HepG2 (cell line): ENCODE data around the gene BOLA3. TPM values are rescaled to one million over a fixed set of nuclear protein-coding genes. Genes with fewer than 3 reads are reported as not detected.
A peak's percentile ranks its signal among the peaks of the same experiment; 100 is the strongest.

Experiments used
- AGO1 ChIP-seq: fragments of 200-400 bp; formaldehyde crosslinking; IDR thresholded peaks from 2 replicates; pipeline ENCODE4 v1.6.1; 2017; ENCODE audit warnings: mild to moderate bottlenecking, low read depth, low read length, moderate library complexity; ENCODE audit not compliant: poor library complexity, severe bottlenecking
- BRF2 ChIP-seq: sonication (generic); formaldehyde crosslinking; IDR thresholded peaks from 2 replicates; pipeline ENCODE4 v1.8.1; 2022; ENCODE audit warnings: mild to moderate bottlenecking, missing genetic modification reagents
- CEBPG ChIP-seq: IDR thresholded peaks from 2 replicates; pipeline ENCODE4 v1.6.1; 2016
- E2F2 ChIP-seq: sonication (generic); formaldehyde crosslinking; IDR thresholded peaks from 2 replicates; pipeline ENCODE4 v1.4.0; 2020; ENCODE audit warnings: missing genetic modification reagents, borderline replicate concordance
- HDAC1 ChIP-seq: sonication (generic); formaldehyde crosslinking; IDR thresholded peaks from 2 replicates; pipeline ENCODE4 v1.5.1; 2020; ENCODE audit warnings: mild to moderate bottlenecking, missing genetic modification reagents
- KMT2B ChIP-seq: IDR thresholded peaks from 2 replicates; pipeline ENCODE4 v1.6.1; 2016; ENCODE audit warnings: missing genetic modification reagents, missing compliant biosample characterization
- PHF20 ChIP-seq: sonication (generic); formaldehyde crosslinking; IDR thresholded peaks from 2 replicates; pipeline ENCODE4 v1.5.0; 2020; ENCODE audit warnings: mild to moderate bottlenecking, missing genetic modification reagents
- PHF21A ChIP-seq: sonication (generic); formaldehyde crosslinking; IDR thresholded peaks from 2 replicates; pipeline ENCODE4 v1.5.0; 2020; ENCODE audit warnings: mild to moderate bottlenecking, missing genetic modification reagents
- THAP11 ChIP-seq: IDR thresholded peaks from 2 replicates; pipeline ENCODE4 v1.6.1; 2016; ENCODE audit warnings: missing biosample characterization, missing genetic modification reagents
- TOE1 ChIP-seq: sonication (generic); formaldehyde crosslinking; IDR thresholded peaks from 2 replicates; pipeline ENCODE4 v1.4.0; 2020; ENCODE audit warnings: mild to moderate bottlenecking, missing genetic modification reagents
- TSC22D2 ChIP-seq: sonication (generic); formaldehyde crosslinking; IDR thresholded peaks from 2 replicates; pipeline ENCODE4 v1.5.1; 2020; ENCODE audit warnings: missing genetic modification reagents, mild to moderate bottlenecking, borderline replicate concordance
- ZBTB21 ChIP-seq: sonication (generic); formaldehyde crosslinking; IDR thresholded peaks from 2 replicates; pipeline ENCODE4 v1.4.0; 2020; ENCODE audit warnings: missing genetic modification reagents
- ZNF205 ChIP-seq: IDR thresholded peaks from 2 replicates; pipeline ENCODE4 v1.6.1; 2018; ENCODE audit warnings: missing biosample characterization, missing genetic modification reagents
- ZNF414 ChIP-seq: sonication (generic); formaldehyde crosslinking; IDR thresholded peaks from 2 replicates; pipeline ENCODE4 v1.5.0; 2020; ENCODE audit warnings: missing genetic modification reagents
- ZNF546 ChIP-seq: sonication (generic); formaldehyde crosslinking; conservative IDR thresholded peaks from 2 replicates; pipeline ENCODE4 v1.8.1; 2023; ENCODE audit warnings: mild to moderate bottlenecking, missing genetic modification reagents
- ZNF572 ChIP-seq: sonication (generic); formaldehyde crosslinking; IDR thresholded peaks from 2 replicates; pipeline ENCODE4 v1.5.1; 2020; ENCODE audit warnings: mild to moderate bottlenecking, missing genetic modification reagents
- ZNF687 ChIP-seq: sonication (generic); formaldehyde crosslinking; IDR thresholded peaks from 2 replicates; pipeline ENCODE4 v1.5.1; 2020; ENCODE audit warnings: mild to moderate bottlenecking, missing genetic modification reagents, moderate library complexity
- ZNF703 ChIP-seq: sonication (generic); formaldehyde crosslinking; IDR thresholded peaks from 2 replicates; pipeline ENCODE4 v1.5.1; 2020; ENCODE audit warnings: missing genetic modification reagents, mild to moderate bottlenecking, moderate library complexity, borderline replicate concordance
- ZNF768 ChIP-seq: sonication (generic); formaldehyde crosslinking; IDR thresholded peaks from 2 replicates; pipeline ENCODE4 v1.4.0; 2020; ENCODE audit warnings: missing genetic modification reagents
- ZNF839 ChIP-seq: sonication (generic); formaldehyde crosslinking; IDR thresholded peaks from 2 replicates; pipeline ENCODE4 v1.4.0; 2020; ENCODE audit warnings: missing genetic modification reagents, mild to moderate bottlenecking, borderline replicate concordance
- polyA plus RNA-seq, 8 experiments: library from polyadenylated mRNA; depleted of rRNA in 3 of 8; stranded (reverse) in 7 of 8; unstranded in 1 of 8; fragments of >200 nt; fragmentation: Illumina TruSeq in 4 of 8; extraction: Trizol in 4 of 8; gene quantifications; 2 replicates each; pipeline versions ENCODE4 v1.2.1 to v1.2.3, GENCODE V29; 2011 to 2016; ENCODE audit warnings: low read depth in 4 of 8, missing spikeins in 1 of 8, mixed read lengths in 1 of 8; ENCODE audit not compliant: insufficient read depth in 1 of 8
- total RNA-seq, 5 experiments: library from RNA; depleted of rRNA; stranded (reverse); fragments of >200 nt; fragmentation: Illumina TruSeq; extraction: Trizol; gene quantifications; 2 replicates each; pipeline ENCODE4 v1.2.3, GENCODE V29; 2016; ENCODE audit warnings: low read depth in 1 of 5

The BOLA3 gene
- total and polyA plus RNA-seq, 2 of the 13 experiments (the other 11 are each of a cell fraction or from before 2014, with no cell fraction given), result 89.7 to 170 TPM

- TF ChIP-seq ZNF768 (CRISPR knock-in tag), result peak; percentile 63; the same call in 1 of the 2 replicates
- peak; percentile 83 for TF ChIP-seq PHF20 (CRISPR knock-in tag)
- TF ChIP-seq TSC22D2 (CRISPR knock-in tag), result no peak
- peak; percentile 92 for TF ChIP-seq ZNF703
- TF ChIP-seq THAP11 (CRISPR knock-in tag), result peak; percentile 84
- TF ChIP-seq AGO1, result peak; percentile 78
- peak; percentile 80 for TF ChIP-seq ZNF205 (CRISPR knock-in tag)
- TF ChIP-seq ZNF546 (CRISPR knock-in tag), result peak; percentile 18; the same call in 1 of the 2 replicates
- peak; percentile 87 for TF ChIP-seq ZNF687 (CRISPR knock-in tag)
- TF ChIP-seq ZNF414 (CRISPR knock-in tag), result peak; percentile 52; the same call in 1 of the 2 replicates
- no peak for TF ChIP-seq ZBTB21 (CRISPR knock-in tag)
- no peak for TF ChIP-seq CEBPG
- TF ChIP-seq PHF21A (CRISPR knock-in tag), result peak; percentile 69
- peak; percentile 74; the same call in 1 of the 2 replicates for TF ChIP-seq E2F2 (CRISPR knock-in tag)
- no peak for TF ChIP-seq BRF2 (CRISPR knock-in tag)
- peak; percentile 84; the same call in 1 of the 2 replicates for TF ChIP-seq HDAC1 (CRISPR knock-in tag)
- TF ChIP-seq ZNF839 (CRISPR knock-in tag), result peak; percentile 30; the same call in 1 of the 2 replicates
- TF ChIP-seq TOE1, result 0 out of 2 replicates have a peak, but pooled peaks have one; percentile 7
- no peak for TF ChIP-seq ZNF572
- TF ChIP-seq KMT2B (CRISPR knock-in tag), result peak; percentile 88
These were observed 30.7 kb upstream of the BOLA3 start, which contains the start of gene MOB1A (continued) for GRCh38 chr2:74178211-74179062.
